RWPE1 (cell line): Measurements from ENCODE around the gene GLIS2.

Source experiments
- CTCF ChIA-PET: fragments of 350-600 bp; sonication (Branson Sonifier 250); formaldehyde crosslinking; extraction: SDS; loops from one replicate; lab custom pipeline; 2021; lab: Yijun Ruan, JAX
- POLR2A ChIA-PET: fragments of 400-600 bp; formaldehyde crosslinking; extraction: SDS; loops from one replicate; lab custom pipeline; 2020; ENCODE audit warnings: antibody characterized with exemption; ENCODE audit not compliant: low non-redundant PET; lab: Yijun Ruan, JAX
- DNase-seq: peaks from one replicate; pipeline ENCODE4 v3.0.0; 2012; ENCODE audit warnings: low spot score
- H3K27ac ChIP-seq: fragments of 450-650 bp; 2 replicates; pipeline ENCODE4 v1.5.1; 2017
- CTCF ChIP-seq: fragments of 450-650 bp; conservative IDR thresholded peaks from 2 replicates; pipeline ENCODE4 v1.5.1; 2017; ENCODE audit warnings: low read depth, mild to moderate bottlenecking

The GLIS2 gene

DNA sequence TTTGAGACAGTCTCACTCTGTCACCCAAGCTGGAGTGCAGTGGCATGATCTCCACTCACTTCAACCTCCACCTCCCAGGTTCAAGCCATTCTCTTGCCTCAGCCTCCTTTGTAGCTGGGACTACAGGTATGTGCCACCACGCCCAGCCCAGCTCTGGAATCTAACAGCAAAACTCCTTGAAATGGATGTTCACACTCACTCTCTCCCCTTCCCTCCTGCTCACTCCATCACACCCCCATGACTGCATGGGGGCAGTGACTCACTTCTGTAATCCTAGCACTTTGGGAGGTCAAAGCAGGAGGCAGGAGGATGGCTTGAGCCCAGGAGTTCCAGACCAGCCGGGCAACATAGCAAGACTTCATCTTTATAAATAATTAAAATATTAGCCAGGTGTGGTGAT is 31.9 kb upstream of the GLIS2 start:
- POLR2A ChIA-PET: no interaction called here
- TF ChIP-seq CTCF: no peak
- no peak for DNase-seq
- CTCF ChIA-PET: interaction anchor here (0.7 kb wide), 1 partner anchor 312 kb away, joined by 8 read pairs; no protein-coding TSS in a partner anchor
- H3K27ac ChIP-seq: peak overlapping the region; percentile 1; the same call in 1 of the 2 replicates

- CTCF ChIA-PET: interaction anchor here (0.7 to 1.1 kb wide), 2 partner anchors 39 to 45 kb away, joined by 3 to 5 read pairs; no protein-coding TSS in a partner anchor
- H3K27ac ChIP-seq: no peak overlapping the region
- no peak for DNase-seq
- POLR2A ChIA-PET: interaction anchor here (0.6 kb wide), 1 partner anchor 41 kb away, joined by 4 read pairs; no protein-coding TSS in a partner anchor
- TF ChIP-seq CTCF: no peak
Observed at GRCh38 chr16:4285167-4285566, 30.7 kb upstream of the GLIS2 start.

DNA sequence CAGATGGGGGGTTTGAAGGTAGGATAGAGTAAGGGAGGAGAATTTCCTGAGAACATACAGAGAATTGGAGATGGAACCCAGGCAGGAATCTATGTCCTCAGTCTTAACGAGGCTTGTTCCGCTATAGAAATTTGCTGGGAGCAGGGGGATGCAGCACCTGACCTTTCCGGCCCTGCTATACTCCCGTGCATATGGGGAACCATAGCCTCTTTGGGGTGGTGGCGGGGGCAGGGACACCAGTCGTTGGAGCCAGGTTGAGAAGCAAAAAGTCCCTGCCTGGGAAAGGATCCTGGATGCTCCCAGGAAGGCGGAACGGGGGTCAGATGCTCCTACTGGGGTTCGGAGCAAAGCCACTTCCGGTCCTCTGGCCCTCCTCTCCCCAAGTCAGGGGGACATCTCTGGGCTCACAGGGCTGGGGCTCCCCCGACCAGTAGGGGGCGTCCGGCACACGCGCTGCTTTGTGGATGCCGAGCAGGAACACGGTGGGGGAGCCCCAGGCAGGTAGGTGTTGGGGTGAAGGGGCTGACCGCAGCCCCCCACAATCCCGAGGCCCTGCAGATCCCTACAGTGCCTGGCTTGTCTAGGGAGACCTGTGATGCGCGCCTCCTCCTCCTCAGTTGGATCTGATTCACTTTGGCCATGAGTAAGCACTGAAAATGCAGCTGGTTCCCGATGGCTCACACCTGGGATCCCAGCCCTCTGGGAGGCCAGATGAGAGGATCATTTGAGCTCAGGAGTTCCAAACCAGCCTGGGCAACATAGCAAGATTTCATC is 27.5 kb upstream of the GLIS2 start:
- peak; percentile 95 for TF ChIP-seq CTCF
- POLR2A ChIA-PET: no interaction called here
- peak overlapping the region; percentile 99 for H3K27ac ChIP-seq
- DNase-seq: peak; percentile 70
- CTCF ChIA-PET: interaction anchor here (0.6 to 1.2 kb wide), 14 partner anchors 9 to 130 kb away, joined by 3 to 7 read pairs (median 4); no protein-coding TSS in a partner anchor

DNA sequence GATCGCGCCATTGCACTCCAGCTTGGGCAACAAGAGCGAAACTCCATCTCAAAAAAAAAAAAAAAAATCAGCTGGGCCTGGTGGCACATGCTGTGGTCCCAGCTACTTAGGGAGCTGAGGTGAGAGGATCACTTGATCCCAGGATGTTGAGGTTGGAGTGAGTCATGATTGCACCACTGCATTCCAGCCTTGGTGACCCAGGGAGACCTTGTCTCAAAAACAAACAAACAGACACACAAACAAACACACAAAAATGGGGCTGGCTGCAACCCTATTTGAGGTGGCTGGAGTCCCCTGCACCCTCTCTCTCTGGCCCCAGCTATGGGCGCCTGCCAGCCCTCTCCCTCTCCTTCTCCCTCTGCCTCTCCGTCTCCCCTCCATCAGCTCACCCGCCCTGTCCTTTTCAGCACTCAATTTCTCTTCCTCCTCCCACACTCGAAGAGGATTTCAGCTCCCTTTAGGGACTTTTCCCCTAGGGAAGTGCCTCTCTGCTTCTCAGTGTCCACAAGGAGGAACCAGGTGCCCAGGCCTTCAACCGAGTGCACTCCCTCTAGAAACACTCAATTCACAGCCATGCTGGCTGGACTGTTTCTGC is 25.5 kb upstream of the GLIS2 start:
- POLR2A ChIA-PET: no interaction called here

GRCh38 chr16:4291699-4292098 is 24.2 kb upstream of the GLIS2 start:
- ChIA-PET POLR2A (no interaction called here), CTCF (interaction anchor here (0.6 kb wide), 2 partner anchors 15 to 59 kb away, joined by 3 to 4 read pairs; no protein-coding TSS in a partner anchor)
- TF ChIP-seq CTCF: no peak
- peak overlapping the region; percentile 99 for H3K27ac ChIP-seq
- DNase-seq: no peak

More for the DNA sequence above, 25.5 kb upstream of the GLIS2 start:
- peak; percentile 49 for TF ChIP-seq CTCF
- CTCF ChIA-PET: interaction anchor here (0.6 to 0.9 kb wide), 7 partner anchors 18 to 117 kb away, joined by 3 to 4 read pairs (median 3); no protein-coding TSS in a partner anchor
- peak; percentile 50 for DNase-seq
- peak overlapping the region; percentile 99 for H3K27ac ChIP-seq

- H3K27ac ChIP-seq: peak overlapping the region; percentile 99
- no peak for DNase-seq
- CTCF ChIA-PET: interaction anchor here (1.0 to 1.5 kb wide), 2 partner anchors 37 to 109 kb away, joined by 4 read pairs; no protein-coding TSS in a partner anchor
- TF ChIP-seq CTCF: no peak
- POLR2A ChIA-PET: interaction anchor here (0.6 kb wide), 1 partner anchor 183 kb away, joined by 5 read pairs; no protein-coding TSS in a partner anchor
Observed at GRCh38 chr16:4293181-4293716, 22.6 kb upstream of the GLIS2 start.
